HepG2 (cell line): ENCODE results near the gene LMOD3.

Experiments
- HBP1 ChIP-seq: IDR thresholded peaks from 2 replicates; pipeline ENCODE4 v1.6.1; 2016; ENCODE audit warnings: low read depth, control low read depth
- REST ChIP-seq, 2 experiments: IDR thresholded peaks; 2 replicates each; pipeline ENCODE4 v1.6.1; 2011 to 2012; ENCODE audit warnings: low read length in 2 of 2, borderline replicate concordance in 1 of 2, low read depth in 1 of 2, mild to moderate bottlenecking in 1 of 2, moderate library complexity in 1 of 2
- RFX5 ChIP-seq: IDR thresholded peaks from 2 replicates; pipeline ENCODE4 v1.6.1; 2011; ENCODE audit warnings: low read depth, low read length, improper control_type of control experiment
- ZBTB21 ChIP-seq: sonication (generic); formaldehyde crosslinking; IDR thresholded peaks from 2 replicates; pipeline ENCODE4 v1.4.0; 2020; ENCODE audit warnings: missing genetic modification reagents
- ZNF17 ChIP-seq: sonication (generic); formaldehyde crosslinking; IDR thresholded peaks from 2 replicates; pipeline ENCODE4 v1.5.0; 2020; ENCODE audit warnings: mild to moderate bottlenecking, missing genetic modification reagents
- TF ChIP-seq, protein P1 (sequence below), 2 experiments: sonication (generic) in 1 of 2; formaldehyde crosslinking in 1 of 2; IDR thresholded peaks; 2 replicates each; pipeline versions ENCODE4 v1.5.1 to v1.6.1; 2011 to 2020; ENCODE audit warnings: borderline replicate concordance in 1 of 2, low read depth in 1 of 2, low read length in 1 of 2, mild to moderate bottlenecking in 1 of 2, missing genetic modification reagents in 1 of 2, moderate library complexity in 1 of 2

DNA sequence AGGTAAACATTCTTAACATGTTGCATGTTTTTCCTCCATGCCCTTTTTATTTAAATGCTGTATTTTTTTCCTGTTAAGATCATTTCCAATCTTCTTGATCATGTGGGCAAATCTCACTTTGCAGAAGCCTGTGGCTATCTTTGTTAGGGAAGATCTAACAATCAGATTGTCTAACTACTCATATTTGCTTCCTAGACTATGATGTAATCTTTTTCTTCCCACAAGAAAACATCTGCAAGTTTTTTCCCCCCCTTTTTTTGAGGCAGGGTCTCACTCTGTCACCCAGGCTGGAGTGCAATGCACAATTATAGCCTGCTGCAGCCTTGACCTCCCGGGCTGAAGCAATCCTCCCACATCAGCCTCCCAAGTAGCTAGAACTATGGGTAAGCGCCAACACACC is 15.0 kb upstream of the LMOD3 start:
- TF ChIP-seq REST (IDR thresholded peaks at IDR 0.05; ENCODE audit: borderline replicate concordance in 1 of 2, low read depth in 1 of 2, low read length in 2 of 2) (no peak), ZNF17 (CRISPR knock-in tag) (no peak), RFX5 (no peak), HBP1 (CRISPR knock-in tag) (no peak), ZBTB21 (CRISPR knock-in tag) (no peak)
- TF ChIP-seq, protein P1, sequence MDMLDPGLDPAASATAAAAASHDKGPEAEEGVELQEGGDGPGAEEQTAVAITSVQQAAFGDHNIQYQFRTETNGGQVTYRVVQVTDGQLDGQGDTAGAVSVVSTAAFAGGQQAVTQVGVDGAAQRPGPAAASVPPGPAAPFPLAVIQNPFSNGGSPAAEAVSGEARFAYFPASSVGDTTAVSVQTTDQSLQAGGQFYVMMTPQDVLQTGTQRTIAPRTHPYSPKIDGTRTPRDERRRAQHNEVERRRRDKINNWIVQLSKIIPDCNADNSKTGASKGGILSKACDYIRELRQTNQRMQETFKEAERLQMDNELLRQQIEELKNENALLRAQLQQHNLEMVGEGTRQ (IDR thresholded peaks at IDR 0.05; ENCODE audit: low read depth, low read length): no peak
- TF ChIP-seq, protein P1 (CRISPR knock-in tag; IDR thresholded peaks at IDR 0.05; ENCODE audit: borderline replicate concordance): no peak
